Adrenal gland (tissue), 5 donors: ENCODE results near the gene PARVA.

ENCODE experiments used
- POLR2A ChIP-seq, 2 donors: fragments of 450-650 bp; IDR thresholded peaks; one replicate each; pipeline ENCODE4 v1.6.1; 2017; ENCODE audit warnings: antibody characterized with exemption in 2 of 2, mild to moderate bottlenecking in 2 of 2, moderate library complexity in 1 of 2
- TF ChIP-seq, protein P1 (sequence below), 6 experiments: fragments of 450-650 bp in 4 of 6; fragments of 200-600 bp in 2 of 6; sonication (generic) in 1 of 6; IDR thresholded peaks; 1 replicate in 5 of 6; 2 replicates in 1 of 6; pipeline versions ENCODE4 v1.5.1 to v1.8.0; 2016 to 2021; ENCODE audit warnings: antibody characterized with exemption in 6 of 6, mild to moderate bottlenecking in 2 of 6, moderate library complexity in 1 of 6
- donor health status: DM: no; HTN: no; CAD: no.

GRCh38 chr11:12540075-12540680 is 162.8 kb downstream of the PARVA start:
- TF ChIP-seq, protein P1, sequence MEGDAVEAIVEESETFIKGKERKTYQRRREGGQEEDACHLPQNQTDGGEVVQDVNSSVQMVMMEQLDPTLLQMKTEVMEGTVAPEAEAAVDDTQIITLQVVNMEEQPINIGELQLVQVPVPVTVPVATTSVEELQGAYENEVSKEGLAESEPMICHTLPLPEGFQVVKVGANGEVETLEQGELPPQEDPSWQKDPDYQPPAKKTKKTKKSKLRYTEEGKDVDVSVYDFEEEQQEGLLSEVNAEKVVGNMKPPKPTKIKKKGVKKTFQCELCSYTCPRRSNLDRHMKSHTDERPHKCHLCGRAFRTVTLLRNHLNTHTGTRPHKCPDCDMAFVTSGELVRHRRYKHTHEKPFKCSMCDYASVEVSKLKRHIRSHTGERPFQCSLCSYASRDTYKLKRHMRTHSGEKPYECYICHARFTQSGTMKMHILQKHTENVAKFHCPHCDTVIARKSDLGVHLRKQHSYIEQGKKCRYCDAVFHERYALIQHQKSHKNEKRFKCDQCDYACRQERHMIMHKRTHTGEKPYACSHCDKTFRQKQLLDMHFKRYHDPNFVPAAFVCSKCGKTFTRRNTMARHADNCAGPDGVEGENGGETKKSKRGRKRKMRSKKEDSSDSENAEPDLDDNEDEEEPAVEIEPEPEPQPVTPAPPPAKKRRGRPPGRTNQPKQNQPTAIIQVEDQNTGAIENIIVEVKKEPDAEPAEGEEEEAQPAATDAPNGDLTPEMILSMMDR (IDR thresholded peaks at IDR 0.05): no peak
- no peak for TF ChIP-seq POLR2A (IDR thresholded peaks at IDR 0.05)
